ENCODE data around the gene LCN6. TPM values are rescaled to one million over a fixed set of nuclear protein-coding genes. Genes with fewer than 3 reads are reported as not detected.

Gene LCN6
- total RNA-seq, 2 donors from 2014 or later, result 7.8 to 16.2 TPM

DNA sequence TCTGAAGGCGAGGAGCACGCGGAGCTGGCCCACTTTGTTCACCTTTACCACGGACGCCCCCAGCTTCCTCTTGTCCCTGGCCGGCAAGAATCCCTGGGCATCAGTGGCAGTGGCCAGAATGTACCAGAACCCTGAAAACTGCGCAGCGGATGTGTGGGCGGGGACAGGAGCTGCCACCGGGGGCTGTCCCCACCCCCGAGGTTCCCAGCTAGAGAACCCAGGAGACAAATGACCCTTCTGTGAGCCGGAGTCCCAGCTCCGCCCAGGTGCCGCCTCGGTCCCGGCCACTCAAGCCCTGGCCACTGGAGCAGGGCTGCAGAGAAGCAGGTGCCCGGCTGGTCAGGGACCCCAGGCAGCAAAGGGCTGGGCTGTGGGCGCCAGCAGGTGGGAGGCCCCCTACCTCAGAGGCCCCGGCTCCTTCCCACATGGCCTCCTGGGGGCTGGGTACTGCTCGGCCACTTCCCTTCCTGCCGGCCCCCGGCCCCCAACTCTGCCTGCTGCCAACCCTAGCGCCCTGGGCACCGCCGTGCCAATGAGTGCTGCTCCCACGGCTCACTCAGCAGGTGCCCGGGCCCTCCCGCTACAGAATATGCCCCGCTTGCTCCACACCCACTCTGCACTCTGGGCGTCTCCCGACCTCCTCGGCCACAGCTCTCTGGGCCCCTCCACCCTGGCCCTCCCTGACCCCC lies 6.3 kb downstream of the LCN6 start:
- Histone ChIP-seq H3K27ac (no peak overlapping the region), H3K4me3 (no peak overlapping the region)

DNA sequence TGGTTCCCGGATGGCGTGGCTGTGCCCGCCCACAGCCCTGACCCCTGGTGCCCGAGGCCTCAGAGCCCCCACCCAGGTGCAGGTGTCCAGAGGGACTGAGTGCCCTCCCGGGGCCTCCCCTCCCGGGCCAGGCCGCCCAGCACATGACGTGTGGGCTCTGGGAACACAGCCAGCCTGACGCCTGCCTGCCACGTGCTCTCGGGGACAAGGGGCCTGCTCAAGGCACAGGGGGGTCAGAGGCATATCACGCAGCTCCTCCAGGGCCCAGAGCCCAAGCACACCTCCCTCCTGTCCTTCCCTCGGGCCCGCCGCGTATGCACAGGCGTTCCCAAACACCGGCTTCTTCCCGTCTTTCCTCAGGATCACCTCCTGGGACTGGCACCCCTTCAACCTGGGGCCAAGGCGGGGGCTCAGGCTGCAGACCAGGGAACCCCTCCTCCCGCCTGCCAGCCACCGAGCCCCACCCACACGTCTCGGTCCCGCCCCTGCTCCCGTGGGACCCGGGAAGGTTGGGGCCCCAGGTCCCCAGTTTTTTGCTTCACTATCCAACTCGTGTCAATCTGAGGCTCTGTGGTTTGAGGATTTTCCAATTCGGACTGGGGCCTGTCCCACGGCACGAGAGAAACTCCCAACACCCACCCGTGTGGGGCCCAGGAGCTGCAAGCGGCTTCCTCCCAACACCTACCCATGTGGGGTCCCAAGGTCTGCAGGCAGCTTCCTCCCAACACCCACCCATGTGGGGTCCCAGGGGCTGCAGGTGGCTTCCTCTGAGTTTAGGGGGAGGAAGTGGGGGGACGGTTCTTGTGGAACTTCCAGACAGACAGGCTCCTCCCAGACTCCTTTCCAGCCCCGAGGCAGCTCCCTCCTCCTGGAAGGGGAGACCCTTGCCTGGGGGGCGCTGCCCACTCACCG lies 7.1 kb downstream of the LCN6 start:
- 12% methylated on average over 36 of the region's 37 CpGs for WGBS
- no peaks in the 10 kb centered on the region for H3K36me3 ChIP-seq
- no peaks in the 10 kb centered on the region for H3K9me3 ChIP-seq
- DNase-seq (ENCODE audit: low spot score), result no peak
- H3K4me1 ChIP-seq (replicated peaks), result peaks cover 5% of the 10 kb centered on the region
- no peak overlapping the region for H3K4me3 ChIP-seq
- TF ChIP-seq, protein P1, sequence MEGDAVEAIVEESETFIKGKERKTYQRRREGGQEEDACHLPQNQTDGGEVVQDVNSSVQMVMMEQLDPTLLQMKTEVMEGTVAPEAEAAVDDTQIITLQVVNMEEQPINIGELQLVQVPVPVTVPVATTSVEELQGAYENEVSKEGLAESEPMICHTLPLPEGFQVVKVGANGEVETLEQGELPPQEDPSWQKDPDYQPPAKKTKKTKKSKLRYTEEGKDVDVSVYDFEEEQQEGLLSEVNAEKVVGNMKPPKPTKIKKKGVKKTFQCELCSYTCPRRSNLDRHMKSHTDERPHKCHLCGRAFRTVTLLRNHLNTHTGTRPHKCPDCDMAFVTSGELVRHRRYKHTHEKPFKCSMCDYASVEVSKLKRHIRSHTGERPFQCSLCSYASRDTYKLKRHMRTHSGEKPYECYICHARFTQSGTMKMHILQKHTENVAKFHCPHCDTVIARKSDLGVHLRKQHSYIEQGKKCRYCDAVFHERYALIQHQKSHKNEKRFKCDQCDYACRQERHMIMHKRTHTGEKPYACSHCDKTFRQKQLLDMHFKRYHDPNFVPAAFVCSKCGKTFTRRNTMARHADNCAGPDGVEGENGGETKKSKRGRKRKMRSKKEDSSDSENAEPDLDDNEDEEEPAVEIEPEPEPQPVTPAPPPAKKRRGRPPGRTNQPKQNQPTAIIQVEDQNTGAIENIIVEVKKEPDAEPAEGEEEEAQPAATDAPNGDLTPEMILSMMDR (IDR thresholded peaks at IDR 0.05), result no peak
- TF ChIP-seq POLR2A (IDR thresholded peaks at IDR 0.05) (no peak), POLR2AphosphoS5 (IDR thresholded peaks at IDR 0.05) (no peak)
- intact Hi-C loops (cut with DNase I), result no loop called here
- no peak overlapping the region for H3K27ac ChIP-seq
- peaks cover 11% of the 10 kb centered on the region for H3K27me3 ChIP-seq (replicated peaks; ENCODE audit: insufficient read depth)

More for the DNA sequence above, 6.3 kb downstream of the LCN6 start:
- no peak for DNase-seq (ENCODE audit: low spot score)
- TF ChIP-seq, protein P1 (IDR thresholded peaks at IDR 0.05), result no peak
- TF ChIP-seq POLR2AphosphoS5 (IDR thresholded peaks at IDR 0.05) (no peak), POLR2A (IDR thresholded peaks at IDR 0.05) (no peak)
- peaks cover 11% of the 10 kb centered on the region for H3K27me3 ChIP-seq (replicated peaks; ENCODE audit: insufficient read depth)
- intact Hi-C loops (cut with DNase I), result no loop called here
- no peaks in the 10 kb centered on the region for H3K36me3 ChIP-seq
- H3K9me3 ChIP-seq, result no peaks in the 10 kb centered on the region
- peaks cover 5% of the 10 kb centered on the region for H3K4me1 ChIP-seq (replicated peaks)
- 28% methylated on average over 32 of the region's 32 CpGs for WGBS

- no peaks in the 10 kb centered on the region for H3K9me3 ChIP-seq
- H3K4me3 ChIP-seq, result no peak overlapping the region
- no peak for DNase-seq (ENCODE audit: low spot score)
- H3K4me1 ChIP-seq (replicated peaks), result peaks cover 5% of the 10 kb centered on the region
- intact Hi-C loops (cut with DNase I), result no loop called here
- H3K27ac ChIP-seq, result no peak overlapping the region
- H3K27me3 ChIP-seq (replicated peaks; ENCODE audit: insufficient read depth), result peaks cover 11% of the 10 kb centered on the region
- WGBS, result 80% methylated on average over 16 of the region's 16 CpGs
- TF ChIP-seq, protein P1 (IDR thresholded peaks at IDR 0.05), result no peak
- TF ChIP-seq POLR2A (IDR thresholded peaks at IDR 0.05), result no peak
- H3K36me3 ChIP-seq, result no peaks in the 10 kb centered on the region
These were observed 7.8 kb downstream of the LCN6 start for GRCh38 chr9:136740491-136740890.

DNA sequence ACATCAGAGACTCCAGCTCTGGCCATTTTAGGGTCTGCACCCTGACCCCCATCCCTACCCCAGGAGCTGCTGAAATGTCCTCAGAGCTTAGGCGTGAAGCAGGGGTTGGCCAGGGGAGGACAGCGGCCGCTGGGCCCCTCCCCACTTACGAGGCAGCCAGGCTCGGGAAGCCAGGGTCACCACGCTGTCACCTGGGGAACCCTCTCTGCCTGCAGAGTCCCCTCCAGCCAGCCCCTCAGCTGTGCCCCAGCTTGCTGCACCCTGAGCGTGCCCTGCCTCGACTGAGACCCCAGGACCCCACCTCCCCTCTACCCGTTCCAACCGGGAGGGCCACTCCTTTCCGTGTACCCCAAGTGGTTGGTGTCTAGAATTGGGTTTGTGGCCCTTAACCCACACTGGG lies 8.3 kb downstream of the LCN6 start:
- H3K27ac ChIP-seq, result no peak overlapping the region
- H3K4me1 ChIP-seq (replicated peaks), result peaks cover 5% of the 10 kb centered on the region
- WGBS, result 85% methylated on average over 11 of the region's 11 CpGs
- no peaks in the 10 kb centered on the region for H3K36me3 ChIP-seq
- H3K4me3 ChIP-seq, result no peak overlapping the region
- H3K27me3 ChIP-seq (replicated peaks; ENCODE audit: insufficient read depth), result peaks cover 11% of the 10 kb centered on the region
- TF ChIP-seq POLR2A (IDR thresholded peaks at IDR 0.05) (no peak), POLR2AphosphoS5 (IDR thresholded peaks at IDR 0.05) (no peak)
- TF ChIP-seq, protein P1 (IDR thresholded peaks at IDR 0.05), result no peak
- H3K9me3 ChIP-seq, result no peaks in the 10 kb centered on the region
- DNase-seq (ENCODE audit: low spot score), result no peak
- intact Hi-C loops (cut with DNase I), result no loop called here

Measured in prostate gland (tissue), 2 donors.